ENCODE measurements around the gene CDH4.
"Not testable (repeated sequence)": the region's sequence is repeated elsewhere in the genome, so short reads cannot be mapped to it uniquely, and the experiment has no call there.

CDH4 gene

DNA sequence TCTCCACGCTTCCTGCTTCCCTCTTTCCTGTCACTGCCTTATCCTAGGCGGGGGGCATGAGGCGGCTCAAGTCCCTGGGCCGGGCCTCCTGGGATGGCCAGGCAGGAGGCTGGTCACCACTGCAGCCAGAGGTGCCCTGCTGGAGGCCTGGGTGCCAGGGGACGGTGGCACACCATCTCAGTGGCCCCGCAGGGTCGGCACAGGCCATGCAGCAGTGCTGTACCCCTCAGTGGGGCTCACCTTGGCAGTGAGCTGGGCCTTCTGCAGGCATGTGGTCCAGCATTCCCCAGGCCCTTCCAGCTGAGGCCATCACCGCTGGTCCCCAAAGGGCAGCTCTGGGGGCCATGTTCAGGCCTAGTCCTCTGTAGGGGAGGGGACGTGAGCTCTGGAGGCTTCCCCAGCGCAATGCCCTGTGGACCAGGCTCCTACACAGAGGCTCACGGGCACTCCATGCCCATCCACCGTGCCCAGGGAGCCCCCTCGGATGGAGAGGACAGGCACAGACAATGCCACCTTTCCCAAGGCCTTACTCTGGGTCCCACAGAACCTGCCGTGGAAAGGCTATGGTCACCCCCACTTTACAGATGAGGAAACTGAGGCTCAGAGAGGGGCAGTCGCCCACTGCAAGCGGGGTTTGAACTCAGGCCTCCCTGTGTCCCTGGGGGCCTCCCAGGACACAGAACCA, 689.8 kb downstream of the CDH4 start:
- no peak for DNase-seq (ENCODE audit: low read depth in 1 of 2, low spot score in 1 of 2)

DNA sequence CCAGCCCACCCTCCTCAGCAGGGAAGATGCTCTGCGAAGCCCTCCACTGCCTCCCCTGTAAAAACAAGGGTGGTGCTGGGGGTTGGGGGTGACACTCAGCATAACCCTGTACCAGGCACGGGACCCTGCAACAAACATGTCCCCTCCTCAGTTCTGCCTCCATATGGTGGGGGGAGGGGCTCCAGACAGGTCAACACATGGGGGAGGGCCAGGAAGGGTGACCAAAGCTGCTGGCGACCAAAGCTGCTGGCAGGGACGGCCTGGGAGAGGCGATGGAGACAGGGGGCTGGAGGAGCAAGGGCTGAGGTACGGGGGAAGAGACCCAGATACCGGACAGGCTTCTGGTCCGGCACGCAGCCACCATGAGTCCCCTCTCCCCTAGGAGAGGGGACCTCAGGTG, 690.5 kb downstream of the CDH4 start:
- no peak for DNase-seq (ENCODE audit: low read depth in 1 of 2, low spot score in 1 of 2)

DNA sequence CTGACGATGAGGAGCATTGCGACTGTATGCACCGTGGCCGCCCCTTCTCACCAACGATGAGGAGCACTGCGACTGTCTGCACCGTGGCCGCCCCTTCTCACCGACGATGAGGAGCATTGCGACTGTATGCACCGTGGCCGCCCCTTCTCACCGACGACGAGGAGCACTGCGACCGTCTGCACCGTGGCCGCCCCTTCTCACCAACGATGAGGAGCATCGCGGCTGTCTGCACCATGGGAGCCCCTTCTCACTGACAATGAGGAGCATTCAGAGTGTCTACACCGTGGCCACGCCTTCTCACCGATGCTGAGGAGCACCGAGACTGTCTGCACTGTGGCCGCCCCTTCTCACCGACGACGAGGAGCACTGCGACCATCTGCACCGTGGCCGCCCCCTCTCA, 692.9 kb downstream of the CDH4 start:
- DNase-seq (ENCODE audit: low read depth in 1 of 2, low spot score in 1 of 2) = not testable (repeated sequence)

DNA sequence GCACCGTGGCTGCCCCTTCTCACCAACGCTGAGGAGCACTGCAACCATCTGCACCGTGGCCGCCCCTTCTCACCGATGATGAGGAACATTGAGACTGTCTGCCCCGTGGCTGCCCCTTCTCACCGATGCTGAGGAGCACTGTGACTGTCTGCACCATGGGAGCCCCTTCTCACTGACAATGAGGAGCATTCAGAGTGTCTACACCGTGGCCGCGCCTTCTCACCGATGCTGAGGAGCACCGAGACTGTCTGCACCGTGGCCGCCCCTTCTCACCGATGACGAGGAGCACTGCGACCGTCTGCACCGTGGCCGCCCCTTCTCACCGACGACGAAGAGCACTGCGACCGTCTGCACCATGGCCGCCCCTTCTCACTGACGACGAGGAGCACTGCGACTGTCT, 693.4 kb downstream of the CDH4 start:
- DNase-seq (ENCODE audit: low read depth in 1 of 2, low spot score in 1 of 2) = not testable (repeated sequence)

DNA sequence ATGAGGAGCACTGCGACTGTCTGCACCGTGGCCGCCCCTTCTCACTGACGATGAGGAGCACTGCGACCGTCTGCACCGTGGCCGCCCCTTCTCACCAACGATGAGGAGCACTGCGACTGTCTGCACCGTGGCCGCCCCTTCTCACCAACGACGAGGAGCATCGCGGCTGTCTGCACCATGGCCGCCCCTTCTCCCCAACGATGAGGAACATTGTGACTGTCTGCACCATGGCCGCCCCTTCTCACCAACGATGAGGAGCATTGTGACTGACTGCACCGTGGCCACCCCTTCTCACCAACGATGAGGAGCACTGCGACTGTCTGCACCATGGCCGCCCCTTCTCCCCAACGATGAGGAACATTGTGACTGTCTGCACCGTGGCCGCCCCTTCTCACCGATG, 696.0 kb downstream of the CDH4 start:
- not testable (repeated sequence) for DNase-seq (ENCODE audit: low read depth in 1 of 2, low spot score in 1 of 2)

DNA sequence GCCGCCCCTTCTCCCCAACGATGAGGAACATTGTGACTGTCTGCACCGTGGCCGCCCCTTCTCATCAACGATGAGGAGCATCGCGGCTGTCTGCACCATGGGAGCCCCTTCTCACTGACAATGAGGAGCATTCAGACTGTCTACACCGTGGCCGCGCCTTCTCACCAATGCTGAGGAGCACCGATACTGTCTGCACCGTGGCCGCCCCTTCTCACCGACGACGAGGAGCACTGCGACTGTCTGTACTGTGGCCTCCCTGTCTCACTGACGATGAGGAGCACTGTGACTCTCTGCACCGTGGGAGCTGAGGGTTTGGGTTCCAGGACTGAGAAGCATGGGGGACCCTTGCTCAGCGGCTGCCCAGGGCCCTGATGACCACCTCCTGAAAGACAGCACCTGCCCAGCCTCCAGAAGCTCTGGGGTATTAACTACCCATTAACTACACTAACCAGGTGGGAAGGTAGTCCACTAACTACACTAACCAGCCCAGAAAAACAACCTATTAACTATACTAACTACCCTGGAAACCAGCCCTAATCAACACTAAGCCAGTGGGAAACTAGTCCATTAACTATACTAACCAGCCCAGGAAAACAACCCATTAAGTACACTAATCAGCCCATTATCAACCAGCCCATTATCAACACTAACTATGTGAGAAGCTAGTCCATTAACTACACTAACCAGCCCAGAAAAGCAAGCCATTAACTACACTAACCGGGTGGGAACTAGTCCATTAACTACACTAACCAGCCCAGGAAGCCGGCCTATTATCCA, 696.7 kb downstream of the CDH4 start:
- DNase-seq (ENCODE audit: low read depth in 1 of 2, low spot score in 1 of 2) = no peak

DNA sequence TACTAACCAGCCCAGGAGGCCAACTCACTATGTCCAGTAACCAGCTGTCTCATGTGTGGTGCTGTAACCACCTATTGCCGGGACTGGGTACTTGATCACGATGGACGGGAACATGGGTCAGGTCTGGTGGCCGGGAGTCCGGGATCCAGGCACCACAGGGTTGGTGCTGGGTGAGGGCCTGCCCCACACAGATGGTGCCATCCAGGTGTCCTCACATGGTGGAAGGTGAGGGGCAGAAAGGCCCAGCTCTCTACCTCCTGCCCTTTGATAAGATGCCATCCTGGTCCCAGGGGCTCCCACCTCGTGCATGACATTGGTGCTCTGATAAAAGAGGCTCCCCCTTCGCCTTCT, 697.3 kb downstream of the CDH4 start:
- DNase-seq (ENCODE audit: low read depth in 1 of 2, low spot score in 1 of 2) = no peak

DNA sequence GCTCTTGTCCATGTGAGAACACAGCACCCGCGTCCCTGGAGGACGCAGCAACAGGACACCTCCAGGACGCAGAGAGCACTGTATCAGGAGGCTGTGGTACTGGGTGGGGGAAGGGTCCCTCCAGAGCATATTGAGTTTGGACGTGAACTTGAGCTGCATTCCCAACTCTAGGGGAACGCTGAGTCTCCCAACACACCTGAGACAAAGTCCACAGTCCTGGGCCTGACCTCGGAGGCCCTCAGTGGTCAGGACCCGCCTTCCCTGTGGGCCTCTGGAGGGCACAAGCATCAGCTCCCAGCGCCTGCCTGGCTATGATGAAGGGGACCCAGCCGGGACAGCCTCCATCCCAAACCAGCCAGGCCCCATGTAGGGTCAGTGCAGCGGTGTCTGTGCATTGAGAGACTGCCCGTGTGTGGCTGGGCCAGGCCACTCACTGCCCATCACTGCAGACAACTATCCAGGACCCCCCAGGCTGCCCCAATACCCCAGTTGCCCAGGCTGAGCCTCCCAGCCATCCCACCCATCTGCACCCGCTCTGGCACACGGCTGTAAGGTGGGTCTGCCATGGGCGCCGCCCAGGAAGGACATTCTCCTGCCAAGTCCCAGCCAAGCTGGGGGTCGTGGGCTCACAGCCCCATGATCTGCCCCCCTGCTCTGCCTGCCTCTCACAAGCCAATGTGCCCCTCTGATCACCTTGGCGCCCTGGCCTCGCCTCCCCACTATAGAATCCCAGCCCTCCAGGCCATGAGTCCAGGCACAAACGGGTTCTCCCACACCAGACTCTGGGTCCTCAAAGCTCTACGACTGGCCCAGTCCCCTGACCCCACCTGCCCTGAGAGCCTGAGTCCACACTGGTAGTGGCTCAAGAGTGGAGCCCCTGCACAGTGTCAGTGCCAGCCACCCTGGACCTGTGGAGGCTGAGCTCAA, 697.9 kb downstream of the CDH4 start:
- no peak for DNase-seq (ENCODE audit: low read depth in 1 of 2, low spot score in 1 of 2)

DNA sequence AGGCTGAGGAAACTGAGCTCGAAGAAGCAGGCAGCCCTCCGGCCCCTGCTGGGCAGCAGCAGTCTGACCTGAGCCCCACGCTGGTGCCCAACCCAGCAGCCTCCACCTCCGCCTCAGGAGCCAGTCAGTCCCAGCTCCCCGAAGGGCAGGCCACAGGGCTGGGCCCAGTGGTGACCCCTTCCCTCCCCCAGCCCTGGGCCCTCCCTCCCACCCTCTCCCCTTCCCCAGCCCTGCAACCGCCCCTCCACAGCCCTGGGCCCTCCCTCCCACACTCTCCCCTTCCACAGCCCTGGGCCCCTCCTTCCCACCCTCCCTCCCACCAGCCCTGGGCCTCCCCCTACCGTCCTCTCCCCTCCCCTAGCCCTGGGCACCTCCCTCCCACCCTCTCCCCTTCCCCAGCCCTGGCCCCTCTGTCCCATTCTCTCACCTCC, 698.6 kb downstream of the CDH4 start:
- DNase-seq (ENCODE audit: low read depth in 1 of 2, low spot score in 1 of 2) = no peak

DNA sequence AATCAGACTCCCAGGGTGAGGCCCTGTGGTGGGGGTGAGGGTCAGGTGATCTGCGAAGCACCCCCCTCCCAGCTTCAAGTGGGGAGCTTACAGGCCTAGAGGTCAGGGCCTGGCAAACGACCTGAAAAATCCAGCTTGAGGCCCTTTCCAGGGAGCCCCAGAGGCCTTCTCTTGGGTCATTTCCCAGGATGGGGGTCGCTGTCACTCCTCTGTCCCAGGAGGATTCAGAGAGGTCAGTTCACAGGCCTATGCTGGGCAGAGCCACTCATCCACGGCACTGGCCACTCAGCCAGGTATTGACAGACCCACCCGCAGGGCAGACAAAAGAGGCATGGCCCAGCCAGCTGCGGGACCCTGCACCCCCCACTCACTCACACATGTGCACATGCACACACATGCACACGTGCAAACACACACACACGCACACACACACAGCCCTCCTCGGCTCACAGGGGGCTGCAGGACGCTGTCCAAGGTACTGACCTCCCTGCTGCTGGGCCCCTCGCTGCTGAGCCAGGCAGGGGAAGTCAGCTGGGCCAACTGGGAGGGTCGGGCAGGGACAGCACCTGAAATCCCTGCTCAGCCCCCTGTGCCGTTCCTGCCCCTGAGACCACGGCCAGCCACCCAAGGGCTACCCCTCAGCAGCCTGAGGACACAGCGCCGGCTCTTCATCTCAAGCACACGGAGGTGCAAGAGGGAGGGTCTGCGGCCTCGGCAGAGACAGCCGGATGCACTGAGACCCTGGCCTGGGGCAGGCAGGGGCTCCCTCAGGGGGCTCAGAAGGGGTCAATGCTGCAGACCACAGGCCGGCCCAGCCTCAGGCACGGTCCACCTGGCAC, 699.9 kb downstream of the CDH4 start:
- DNase-seq (ENCODE audit: low read depth in 1 of 2, low spot score in 1 of 2) = no peak

DNA sequence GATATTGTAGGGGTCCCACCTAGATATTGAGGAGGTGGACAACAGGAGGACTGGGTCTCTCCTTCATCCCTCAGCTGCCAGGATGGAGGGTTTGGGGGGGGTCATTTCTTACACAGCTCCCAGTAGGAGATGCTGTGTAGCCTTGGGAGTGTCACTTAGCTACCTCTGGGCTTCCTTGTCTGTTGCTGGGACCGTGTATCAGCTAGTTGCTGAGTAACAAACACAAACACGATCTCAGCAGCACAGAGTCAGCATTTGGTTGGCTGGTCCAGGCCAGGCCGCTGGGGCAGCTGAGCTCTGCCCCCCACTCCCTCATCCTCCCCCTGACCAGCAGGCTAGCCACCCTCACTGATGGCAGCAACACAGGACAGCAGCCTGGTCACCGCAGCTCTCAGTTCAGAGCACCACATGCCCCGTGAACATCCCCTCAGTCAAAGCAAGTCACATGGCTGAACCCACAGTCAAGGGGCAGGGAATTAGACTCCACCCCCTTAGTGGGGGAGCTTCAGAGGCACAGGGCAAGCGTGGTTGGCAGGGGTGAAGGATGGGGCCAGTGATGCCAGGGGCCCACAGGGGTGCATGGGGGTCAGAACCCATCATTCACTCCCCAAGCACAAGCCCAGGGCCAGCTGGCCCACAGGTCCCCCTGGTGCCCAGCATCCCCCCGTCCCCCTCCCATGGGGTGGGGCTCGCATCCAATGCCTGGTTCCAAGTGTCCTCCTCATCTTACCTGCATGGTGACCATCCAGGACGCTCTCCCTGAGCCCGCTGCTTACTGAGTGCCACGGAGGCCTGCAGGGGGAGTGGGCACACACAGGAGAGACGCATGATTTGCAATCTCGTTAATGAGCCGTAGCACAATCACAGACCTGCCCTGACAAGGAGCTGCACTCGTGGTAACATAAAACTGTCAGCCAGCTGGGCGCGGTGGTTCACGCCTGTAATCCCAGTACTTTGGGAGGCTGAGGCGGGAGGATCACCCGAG, 701.3 kb downstream of the CDH4 start:
- no peak for DNase-seq (ENCODE audit: low read depth in 1 of 2, low spot score in 1 of 2)

DNA sequence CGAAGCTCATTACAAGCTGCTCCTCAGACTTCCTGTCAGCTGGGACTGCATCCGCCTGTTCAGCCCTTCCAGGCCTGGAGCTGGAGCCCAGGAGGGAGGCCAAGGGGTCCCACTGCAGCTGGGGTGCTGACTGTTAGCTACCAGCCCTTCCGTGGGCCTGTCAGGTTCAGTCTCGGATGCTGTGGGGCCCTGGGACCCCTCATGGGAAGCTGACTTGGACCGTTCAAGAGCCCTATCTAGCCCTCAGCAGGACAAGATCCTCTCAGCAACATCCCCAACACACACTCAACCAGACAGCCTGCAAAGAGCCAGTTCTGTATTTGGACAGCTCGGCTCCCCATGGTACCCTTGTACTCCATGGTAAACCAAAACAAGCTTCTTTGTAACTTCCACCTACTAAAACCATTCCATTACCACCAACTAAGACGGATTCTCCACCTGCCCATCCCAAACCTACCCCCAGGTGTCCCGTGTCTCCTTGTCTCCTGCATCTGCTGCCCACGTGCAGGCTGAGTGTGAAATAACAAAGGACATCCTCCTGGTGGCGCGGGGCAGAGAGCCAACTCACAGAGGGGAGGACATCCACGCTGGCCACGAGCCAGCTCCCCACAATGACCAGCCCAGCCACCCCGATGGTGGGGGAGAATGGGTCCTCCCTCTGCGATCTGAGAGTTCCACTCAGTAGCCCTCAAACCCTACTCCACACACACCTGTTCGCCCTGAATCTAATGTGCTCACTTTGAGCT, 702.4 kb downstream of the CDH4 start:
- DNase-seq (ENCODE audit: low read depth in 1 of 2, low spot score in 1 of 2) = no peak

DNA sequence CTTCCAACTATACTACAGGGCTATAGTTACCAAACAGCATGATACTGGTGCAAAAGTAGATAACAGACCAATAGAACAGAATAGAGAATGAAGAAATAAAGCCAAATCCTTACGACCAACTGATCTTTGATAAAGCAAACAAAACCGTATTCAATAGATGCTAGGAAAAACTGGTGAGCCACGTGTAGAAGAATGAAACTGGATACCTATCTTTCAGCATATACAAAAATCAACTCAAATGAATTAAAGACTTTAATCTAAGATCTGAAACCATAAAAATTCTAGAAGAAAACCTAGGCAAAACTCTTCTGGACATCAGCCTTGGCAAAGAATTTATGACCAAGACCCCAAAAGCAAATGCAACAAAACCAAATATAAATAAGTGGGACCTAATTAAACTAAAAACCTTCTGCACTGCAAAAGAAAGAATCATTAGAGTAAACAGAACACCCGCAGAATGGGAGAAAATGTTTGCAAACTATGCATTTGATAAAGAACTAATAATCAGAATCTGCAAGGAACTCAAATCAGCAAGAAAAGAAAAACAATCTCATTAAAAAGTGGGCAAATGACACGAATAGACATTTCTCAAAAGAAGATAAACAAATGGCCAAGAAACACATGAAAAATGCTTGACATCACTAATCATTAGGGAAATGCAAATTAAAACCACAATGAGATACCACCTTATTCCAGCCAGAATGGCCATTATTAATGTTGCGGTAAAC, 703.8 kb downstream of the CDH4 start:
- no peak for DNase-seq (ENCODE audit: low read depth in 1 of 2, low spot score in 1 of 2)

DNA sequence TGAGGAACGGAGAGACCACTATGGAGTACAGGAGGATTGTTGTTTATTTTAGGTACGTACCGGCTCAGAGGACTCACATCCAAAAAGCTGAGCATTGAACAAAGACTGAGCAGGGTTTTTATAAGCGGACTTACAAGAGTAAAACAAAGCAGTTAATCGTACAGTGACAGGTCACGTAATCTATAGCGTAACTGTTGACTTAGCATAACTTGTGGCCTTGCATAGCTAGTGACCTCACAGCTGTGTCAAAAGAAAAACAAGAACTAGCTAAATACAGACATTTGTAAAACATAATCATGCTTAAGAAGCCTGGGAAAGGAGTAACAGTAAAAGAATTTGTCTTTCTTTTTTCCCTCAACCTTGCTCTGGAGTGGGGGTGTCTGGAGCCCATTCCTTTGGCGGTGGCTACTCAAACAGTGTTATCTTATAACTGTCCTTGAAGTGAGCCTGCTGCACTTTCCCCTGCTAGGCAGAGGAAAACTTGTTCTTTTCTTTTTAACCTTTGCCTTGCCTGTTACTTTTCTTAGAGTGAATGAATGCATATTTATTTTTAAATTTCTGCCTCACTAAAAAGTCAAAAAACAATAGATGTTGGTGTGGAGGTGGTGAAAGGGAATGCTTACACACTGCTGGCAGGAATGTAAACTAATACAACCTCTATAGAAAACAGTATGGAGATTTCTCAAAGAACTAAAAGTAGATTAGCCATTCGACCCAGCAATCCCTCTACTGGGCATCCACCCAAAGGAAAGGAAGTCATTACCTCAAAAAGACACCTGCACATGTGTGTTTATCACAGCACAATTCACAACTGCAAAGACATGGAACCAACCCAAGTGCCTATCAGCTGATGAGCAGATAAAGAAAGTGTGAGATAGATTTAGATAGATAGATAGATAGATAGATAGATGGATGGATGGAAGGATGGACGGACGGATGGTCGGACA, 704.6 kb downstream of the CDH4 start:
- no peak for DNase-seq (ENCODE audit: low read depth in 1 of 2, low spot score in 1 of 2)

DNA sequence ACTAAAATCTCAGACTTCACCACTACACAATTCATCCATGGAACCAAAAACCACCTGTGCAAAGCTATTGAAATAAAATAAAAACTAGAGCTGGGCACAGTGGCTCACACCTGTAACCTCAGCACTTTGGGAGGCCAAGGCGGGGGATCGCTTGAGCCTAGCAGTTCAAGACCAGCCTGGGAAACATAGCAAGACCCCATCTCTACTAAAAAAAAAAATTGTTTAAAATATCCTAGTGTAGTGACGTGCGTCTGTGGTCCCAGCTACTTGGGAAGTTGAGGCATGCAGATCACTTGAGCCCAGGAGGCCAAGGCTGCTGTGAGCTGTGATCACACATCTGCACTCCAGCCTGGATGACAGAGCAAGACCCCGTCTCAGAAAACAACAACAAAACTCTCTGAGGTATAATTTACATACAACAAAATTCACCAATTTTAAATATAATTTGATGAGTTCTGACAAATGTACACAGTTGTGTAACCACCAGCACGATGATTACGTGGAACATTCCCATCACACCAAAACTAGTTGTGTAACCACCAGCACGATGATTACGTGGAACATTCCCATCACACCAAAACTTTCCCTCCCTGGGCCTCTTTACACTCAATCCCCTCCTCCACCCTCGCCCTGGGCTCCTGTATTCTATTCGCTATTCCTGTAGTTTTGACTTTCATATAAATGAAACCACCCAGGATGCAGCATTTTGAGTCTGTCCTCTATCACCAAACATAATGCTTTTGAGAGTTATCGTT, 706.1 kb downstream of the CDH4 start:
- no peak for DNase-seq (ENCODE audit: low read depth in 1 of 2, low spot score in 1 of 2)

Data from stimulated activated CD4-positive, alpha-beta T cell treated with anti-CD3 and anti-CD28 coated beads, Interleukin-15, amount 100 ng/mL, for 1 hour (primary cell).